Measurements from ENCODE around the gene F13A1. TPM values are rescaled to one million over a fixed set of nuclear protein-coding genes. Genes with fewer than 3 reads are reported as not detected.

F13A1 gene
- total and polyA plus RNA-seq, 4 donors, result 8.7 to 47.7 (median 26.5) TPM

GRCh38 chr6:6351511-6352025 lies 31.1 kb upstream of the F13A1 start:
- DNase-seq (ENCODE audit: low read depth in 4 of 6, low spot score in 6 of 6), result peak in 1 of 6 donors; percentile 19
- Histone ChIP-seq H3K4me3 (ENCODE audit: low read depth, low read length) (no peak overlapping the region), H3K9me3 (ENCODE audit: control insufficient read depth, insufficient read depth, low read length) (no peaks in the 10 kb centered on the region), H3K36me3 (ENCODE audit: control insufficient read depth, insufficient read depth, low read length) (no peaks in the 10 kb centered on the region), H3K27ac (ENCODE audit: low read depth, low read length) (no peak overlapping the region), H3K27me3 (ENCODE audit: control insufficient read depth, insufficient read depth, low read length) (no peaks in the 10 kb centered on the region), H3K4me1 (ENCODE audit: control insufficient read depth, insufficient read depth, low read length) (no peaks in the 10 kb centered on the region)
- 80% methylated on average over 2 of the region's 6 CpGs for WGBS (ENCODE audit: insufficient coverage)

GRCh38 chr6:6350696-6351095 lies 30.2 kb upstream of the F13A1 start:
- Histone ChIP-seq H3K4me1 (ENCODE audit: control insufficient read depth, insufficient read depth, low read length) (no peaks in the 10 kb centered on the region), H3K9me3 (ENCODE audit: control insufficient read depth, insufficient read depth, low read length) (no peaks in the 10 kb centered on the region), H3K27ac (ENCODE audit: low read depth, low read length) (no peak overlapping the region), H3K4me3 (ENCODE audit: low read depth, low read length) (no peak overlapping the region), H3K36me3 (ENCODE audit: control insufficient read depth, insufficient read depth, low read length) (no peaks in the 10 kb centered on the region), H3K27me3 (ENCODE audit: control insufficient read depth, insufficient read depth, low read length) (no peaks in the 10 kb centered on the region)
- peak in 1 of 6 donors; percentile 74 for DNase-seq (ENCODE audit: low read depth in 4 of 6, low spot score in 6 of 6)
- WGBS (ENCODE audit: insufficient coverage), result 73% methylated on average over 2 of the region's 4 CpGs

DNA sequence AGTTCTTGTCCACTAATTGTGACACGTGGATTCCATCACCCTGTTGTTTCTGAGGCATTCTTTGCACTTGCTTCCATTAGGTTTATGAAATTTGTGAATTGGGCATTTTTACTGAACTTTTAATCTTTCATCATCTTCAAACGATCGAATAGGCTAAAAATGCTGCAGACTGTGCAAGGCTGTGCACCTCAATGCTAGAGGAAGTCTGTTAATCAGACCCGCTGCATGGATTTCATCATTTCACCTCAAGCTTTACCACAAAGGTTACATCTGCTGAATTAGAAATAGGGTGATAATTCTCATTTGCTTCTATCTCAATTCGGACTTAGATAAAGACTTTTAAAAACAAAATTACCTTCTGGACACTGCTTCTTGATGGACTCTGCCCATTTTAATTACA lies 27.8 kb upstream of the F13A1 start:
- no peaks in the 10 kb centered on the region for H3K4me1 ChIP-seq (ENCODE audit: control insufficient read depth, insufficient read depth, low read length)
- no peaks in the 10 kb centered on the region for H3K27me3 ChIP-seq (ENCODE audit: control insufficient read depth, insufficient read depth, low read length)
- H3K27ac ChIP-seq (ENCODE audit: low read depth, low read length), result no peak overlapping the region
- H3K4me3 ChIP-seq (ENCODE audit: low read depth, low read length), result no peak overlapping the region
- no peaks in the 10 kb centered on the region for H3K9me3 ChIP-seq (ENCODE audit: control insufficient read depth, insufficient read depth, low read length)
- H3K36me3 ChIP-seq (ENCODE audit: control insufficient read depth, insufficient read depth, low read length), result no peaks in the 10 kb centered on the region
- no CpG with 5 or more reads among the region's 5 CpGs for WGBS (ENCODE audit: insufficient coverage)
- no peak for DNase-seq (ENCODE audit: low read depth in 4 of 6, low spot score in 6 of 6)

DNA sequence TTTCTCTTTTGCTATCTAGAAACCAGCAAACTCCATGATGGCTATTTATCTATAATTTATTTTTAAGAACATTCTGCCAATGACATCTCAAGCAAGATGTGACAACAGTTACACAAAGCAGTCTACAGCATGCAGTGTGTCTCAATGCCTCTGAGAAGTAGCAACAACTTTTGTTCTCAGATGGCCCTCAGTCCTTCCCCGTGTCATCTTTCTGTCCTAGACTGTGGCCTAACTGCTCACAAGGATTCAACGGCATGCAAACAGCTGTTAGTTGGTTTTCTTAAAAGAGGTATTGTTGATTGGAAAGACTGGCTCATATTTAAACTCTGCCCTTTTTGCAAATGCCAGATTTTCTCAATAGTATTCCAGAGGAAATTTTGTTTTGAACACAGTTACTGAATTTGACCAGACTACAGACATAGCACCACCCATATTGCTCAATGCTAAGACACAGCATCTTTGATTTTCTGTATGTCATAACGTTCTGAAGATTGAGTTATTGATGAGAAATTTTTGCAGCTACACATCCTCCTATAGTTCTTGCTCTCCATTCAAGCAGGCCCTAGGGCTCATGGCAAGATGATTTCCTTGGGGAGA lies 26.1 kb upstream of the F13A1 start:
- no peak overlapping the region for H3K4me3 ChIP-seq (ENCODE audit: low read depth, low read length)
- H3K4me1 ChIP-seq (ENCODE audit: control insufficient read depth, insufficient read depth, low read length), result no peaks in the 10 kb centered on the region
- H3K27me3 ChIP-seq (ENCODE audit: control insufficient read depth, insufficient read depth, low read length), result no peaks in the 10 kb centered on the region
- 50% methylated on average over 1 of the region's 3 CpGs for WGBS (ENCODE audit: insufficient coverage)
- H3K9me3 ChIP-seq (ENCODE audit: control insufficient read depth, insufficient read depth, low read length), result no peaks in the 10 kb centered on the region
- no peak overlapping the region for H3K27ac ChIP-seq (ENCODE audit: low read depth, low read length)
- no peak for DNase-seq (ENCODE audit: low read depth in 4 of 6, low spot score in 6 of 6)
- no peaks in the 10 kb centered on the region for H3K36me3 ChIP-seq (ENCODE audit: control insufficient read depth, insufficient read depth, low read length)

- peak in 1 of 6 donors; percentile 60 for DNase-seq (ENCODE audit: low read depth in 4 of 6, low spot score in 6 of 6)
- Histone ChIP-seq H3K4me1 (ENCODE audit: control insufficient read depth, insufficient read depth, low read length) (no peaks in the 10 kb centered on the region), H3K27me3 (ENCODE audit: control insufficient read depth, insufficient read depth, low read length) (no peaks in the 10 kb centered on the region), H3K36me3 (ENCODE audit: control insufficient read depth, insufficient read depth, low read length) (no peaks in the 10 kb centered on the region), H3K4me3 (ENCODE audit: low read depth, low read length) (no peak overlapping the region), H3K27ac (ENCODE audit: low read depth, low read length) (no peak overlapping the region), H3K9me3 (ENCODE audit: control insufficient read depth, insufficient read depth, low read length) (no peaks in the 10 kb centered on the region)
- WGBS (ENCODE audit: insufficient coverage), result 80% methylated on average over 1 of the region's 1 CpG
These were observed 13.0 kb upstream of the F13A1 start for GRCh38 chr6:6333501-6333900.

GRCh38 chr6:6332811-6333244 lies 12.4 kb upstream of the F13A1 start:
- Histone ChIP-seq H3K27me3 (ENCODE audit: control insufficient read depth, insufficient read depth, low read length) (no peaks in the 10 kb centered on the region), H3K36me3 (ENCODE audit: control insufficient read depth, insufficient read depth, low read length) (no peaks in the 10 kb centered on the region), H3K27ac (ENCODE audit: low read depth, low read length) (no peak overlapping the region), H3K4me3 (ENCODE audit: low read depth, low read length) (no peak overlapping the region), H3K9me3 (ENCODE audit: control insufficient read depth, insufficient read depth, low read length) (no peaks in the 10 kb centered on the region), H3K4me1 (ENCODE audit: control insufficient read depth, insufficient read depth, low read length) (no peaks in the 10 kb centered on the region)
- peak in 1 of 6 donors; percentile 20 for DNase-seq (ENCODE audit: low read depth in 4 of 6, low spot score in 6 of 6)
- no CpG with 5 or more reads among the region's 3 CpGs for WGBS (ENCODE audit: insufficient coverage)

GRCh38 chr6:6331946-6332601 lies 11.6 kb upstream of the F13A1 start:
- no peak overlapping the region for H3K27ac ChIP-seq (ENCODE audit: low read depth, low read length)
- WGBS (ENCODE audit: insufficient coverage), result 30% methylated on average over 3 of the region's 6 CpGs

GRCh38 chr6:6331393-6331792 lies 10.9 kb upstream of the F13A1 start:
- peak in 1 of 6 donors; percentile 67 for DNase-seq (ENCODE audit: low read depth in 4 of 6, low spot score in 6 of 6)
- no peak overlapping the region for H3K27ac ChIP-seq (ENCODE audit: low read depth, low read length)
- no peaks in the 10 kb centered on the region for H3K36me3 ChIP-seq (ENCODE audit: control insufficient read depth, insufficient read depth, low read length)
- 79% methylated on average over 3 of the region's 6 CpGs for WGBS (ENCODE audit: insufficient coverage)
- H3K9me3 ChIP-seq (ENCODE audit: control insufficient read depth, insufficient read depth, low read length), result no peaks in the 10 kb centered on the region
- H3K4me3 ChIP-seq (ENCODE audit: low read depth, low read length), result no peak overlapping the region
- no peaks in the 10 kb centered on the region for H3K4me1 ChIP-seq (ENCODE audit: control insufficient read depth, insufficient read depth, low read length)
- no peaks in the 10 kb centered on the region for H3K27me3 ChIP-seq (ENCODE audit: control insufficient read depth, insufficient read depth, low read length)

More at GRCh38 chr6:6331946-6332601, 11.6 kb upstream of the F13A1 start:
- DNase-seq (ENCODE audit: low read depth in 4 of 6, low spot score in 6 of 6), result peak in 2 of 6 donors; percentile 38 to 71
- H3K27me3 ChIP-seq (ENCODE audit: control insufficient read depth, insufficient read depth, low read length), result no peaks in the 10 kb centered on the region
- H3K9me3 ChIP-seq (ENCODE audit: control insufficient read depth, insufficient read depth, low read length), result no peaks in the 10 kb centered on the region
- H3K4me1 ChIP-seq (ENCODE audit: control insufficient read depth, insufficient read depth, low read length), result no peaks in the 10 kb centered on the region
- H3K4me3 ChIP-seq (ENCODE audit: low read depth, low read length), result no peak overlapping the region
- no peaks in the 10 kb centered on the region for H3K36me3 ChIP-seq (ENCODE audit: control insufficient read depth, insufficient read depth, low read length)

DNA sequence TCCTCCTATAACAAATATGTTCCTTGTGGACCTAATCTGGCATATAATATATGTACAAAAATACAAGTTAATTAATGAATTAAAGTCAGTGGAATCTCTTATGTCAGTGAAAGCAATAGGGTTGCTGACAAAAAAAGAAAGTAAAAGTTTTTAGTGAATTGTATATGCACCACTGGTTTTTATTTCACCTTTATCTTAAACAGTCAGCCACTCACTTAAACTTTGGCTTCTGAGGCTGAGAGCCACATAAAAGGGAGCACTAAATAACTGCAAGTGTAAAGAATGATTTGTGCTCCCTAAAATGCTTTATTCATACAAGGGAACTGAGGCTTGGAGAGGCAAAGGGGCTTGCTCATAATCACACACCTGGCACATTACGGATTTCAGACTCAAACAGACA lies 9.9 kb upstream of the F13A1 start:
- H3K9me3 ChIP-seq (ENCODE audit: control insufficient read depth, insufficient read depth, low read length), result no peaks in the 10 kb centered on the region
- H3K27me3 ChIP-seq (ENCODE audit: control insufficient read depth, insufficient read depth, low read length), result no peaks in the 10 kb centered on the region
- DNase-seq (ENCODE audit: low read depth in 4 of 6, low spot score in 6 of 6), result no peak
- H3K4me3 ChIP-seq (ENCODE audit: low read depth, low read length), result no peak overlapping the region
- no peak overlapping the region for H3K27ac ChIP-seq (ENCODE audit: low read depth, low read length)
- WGBS (ENCODE audit: insufficient coverage), result 67% methylated on average over 1 of the region's 1 CpG
- H3K4me1 ChIP-seq (ENCODE audit: control insufficient read depth, insufficient read depth, low read length), result no peaks in the 10 kb centered on the region
- no peaks in the 10 kb centered on the region for H3K36me3 ChIP-seq (ENCODE audit: control insufficient read depth, insufficient read depth, low read length)

DNA sequence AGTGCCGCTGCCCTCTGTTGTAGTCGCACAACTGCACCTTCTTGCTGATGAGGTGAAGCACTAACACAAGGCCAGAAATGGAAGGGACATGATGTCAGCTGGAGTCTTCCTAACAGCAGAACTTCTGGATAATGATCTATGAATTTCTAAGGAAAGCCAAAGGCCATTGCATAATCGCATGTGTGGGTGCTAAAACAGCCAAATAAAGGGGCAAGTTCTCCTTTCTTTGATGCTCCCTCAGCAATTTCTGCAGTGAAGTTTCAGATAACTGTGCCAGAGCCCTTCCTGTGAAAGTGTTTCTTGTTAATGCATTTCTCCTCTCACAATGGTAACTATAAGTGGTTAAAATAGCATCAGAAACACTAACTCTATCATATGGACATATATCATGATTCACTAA lies 8.0 kb upstream of the F13A1 start:
- Histone ChIP-seq H3K36me3 (ENCODE audit: control insufficient read depth, insufficient read depth, low read length) (no peaks in the 10 kb centered on the region), H3K9me3 (ENCODE audit: control insufficient read depth, insufficient read depth, low read length) (no peaks in the 10 kb centered on the region), H3K27ac (ENCODE audit: low read depth, low read length) (no peak overlapping the region), H3K4me1 (ENCODE audit: control insufficient read depth, insufficient read depth, low read length) (no peaks in the 10 kb centered on the region), H3K4me3 (ENCODE audit: low read depth, low read length) (no peak overlapping the region), H3K27me3 (ENCODE audit: control insufficient read depth, insufficient read depth, low read length) (no peaks in the 10 kb centered on the region)
- no peak for DNase-seq (ENCODE audit: low read depth in 4 of 6, low spot score in 6 of 6)
- 100% methylated on average over 3 of the region's 3 CpGs for WGBS (ENCODE audit: insufficient coverage)

Data from spinal cord (tissue), 10 donors.